DMS53 treated with DMSO at 0.1 percent for 48 hours (cell line): ENCODE results near the gene ACTRT2.

Experiments
- DNase-seq: peaks from one replicate; lab custom pipeline; 2025; ENCODE audit not compliant: unreplicated experiment; lab: John Stamatoyannopoulos, UW

Gene ACTRT2

GRCh38 chr1:3017440-3018050 lies 3.7 kb upstream of the ACTRT2 start:
- no peak for DNase-seq

GRCh38 chr1:3018051-3018471 lies 3.2 kb upstream of the ACTRT2 start:
- DNase-seq = no peak

- DNase-seq = no peak
Measured at GRCh38 chr1:3018576-3018975, 2.7 kb upstream of the ACTRT2 start.

DNA sequence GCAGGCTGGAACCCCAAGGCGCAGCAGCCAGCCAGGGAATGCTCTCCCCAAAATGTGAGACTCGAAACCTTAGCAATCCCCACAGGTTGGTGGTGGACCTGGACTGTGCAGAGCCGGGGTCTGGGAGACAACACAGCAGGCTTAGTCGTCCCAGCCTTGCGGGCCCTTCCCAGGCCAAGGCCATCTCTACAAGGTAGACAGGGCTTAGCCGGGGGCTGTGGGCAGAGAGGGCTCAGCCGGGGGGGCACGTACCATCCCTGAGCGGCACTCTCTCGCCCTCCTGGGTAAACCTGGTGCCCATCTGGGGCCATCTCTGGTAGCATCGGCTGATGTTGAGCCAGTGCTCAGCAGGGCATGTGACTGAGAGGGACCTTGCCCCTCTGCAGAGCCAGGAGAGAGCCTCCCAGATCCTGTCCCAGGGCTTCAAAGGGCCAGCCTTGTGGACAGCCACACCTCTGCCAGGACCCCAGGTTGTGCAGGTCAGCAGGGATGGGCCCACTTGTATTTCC lies 2.2 kb upstream of the ACTRT2 start:
- no peak for DNase-seq

- DNase-seq = no peak
Measured at GRCh38 chr1:3019516-3020051, 1.7 kb upstream of the ACTRT2 start.

- no peak for DNase-seq
Measured at GRCh38 chr1:3020263-3020909, 881 bp upstream of the ACTRT2 start.

- no peak for DNase-seq
Measured at GRCh38 chr1:3021801-3022401, 634 bp downstream of the ACTRT2 start.

- DNase-seq = no peak
Measured at GRCh38 chr1:3022511-3022973, 1.3 kb downstream of the ACTRT2 start.

- DNase-seq = no peak
Measured at GRCh38 chr1:3022976-3023375, 1.7 kb downstream of the ACTRT2 start.

- DNase-seq = no peak
Measured at GRCh38 chr1:3024019-3024418, 2.8 kb downstream of the ACTRT2 start.

DNA sequence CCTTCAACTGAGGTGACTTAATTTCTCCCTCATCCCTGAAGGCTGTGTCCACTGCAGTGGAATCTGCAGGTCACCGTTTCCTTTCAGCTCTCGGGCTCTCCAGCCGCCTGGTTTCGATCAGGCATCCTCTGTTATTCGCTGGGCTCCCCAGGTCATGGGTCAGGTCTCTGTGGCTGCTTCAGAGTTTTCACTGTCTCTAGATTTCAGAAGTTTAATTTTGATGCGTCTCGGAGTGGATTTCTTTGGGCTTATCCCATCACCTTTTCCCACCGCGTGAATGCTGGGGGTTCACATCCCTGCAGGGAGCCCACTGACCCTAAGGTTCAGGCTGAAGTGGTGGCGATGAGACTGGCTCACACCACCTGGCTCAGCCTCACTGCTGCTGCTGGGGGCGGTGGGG lies 3.3 kb downstream of the ACTRT2 start:
- DNase-seq = no peak

DNA sequence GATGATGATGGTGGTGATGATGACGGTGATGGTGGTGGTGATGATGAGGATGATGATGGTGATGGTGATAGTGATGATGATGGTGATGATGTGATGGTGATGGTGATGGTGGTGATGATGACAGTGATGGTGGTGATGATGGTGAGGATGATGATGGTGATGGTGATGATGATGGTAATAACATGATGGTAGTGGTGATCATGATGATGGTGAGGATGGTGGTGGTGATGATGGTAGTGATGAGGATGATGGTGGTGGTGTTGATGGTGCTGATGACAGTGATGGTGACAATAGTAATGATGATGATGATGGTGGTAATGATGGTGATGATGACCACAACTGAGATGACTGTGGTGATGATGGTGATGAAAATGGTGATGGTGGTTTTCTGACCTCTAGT lies 4.9 kb downstream of the ACTRT2 start:
- no peak for DNase-seq

GRCh38 chr1:3026581-3027391 lies 5.5 kb downstream of the ACTRT2 start:
- DNase-seq = no peak

- DNase-seq = no peak
Measured at GRCh38 chr1:3027611-3028371, 6.5 kb downstream of the ACTRT2 start.

DNA sequence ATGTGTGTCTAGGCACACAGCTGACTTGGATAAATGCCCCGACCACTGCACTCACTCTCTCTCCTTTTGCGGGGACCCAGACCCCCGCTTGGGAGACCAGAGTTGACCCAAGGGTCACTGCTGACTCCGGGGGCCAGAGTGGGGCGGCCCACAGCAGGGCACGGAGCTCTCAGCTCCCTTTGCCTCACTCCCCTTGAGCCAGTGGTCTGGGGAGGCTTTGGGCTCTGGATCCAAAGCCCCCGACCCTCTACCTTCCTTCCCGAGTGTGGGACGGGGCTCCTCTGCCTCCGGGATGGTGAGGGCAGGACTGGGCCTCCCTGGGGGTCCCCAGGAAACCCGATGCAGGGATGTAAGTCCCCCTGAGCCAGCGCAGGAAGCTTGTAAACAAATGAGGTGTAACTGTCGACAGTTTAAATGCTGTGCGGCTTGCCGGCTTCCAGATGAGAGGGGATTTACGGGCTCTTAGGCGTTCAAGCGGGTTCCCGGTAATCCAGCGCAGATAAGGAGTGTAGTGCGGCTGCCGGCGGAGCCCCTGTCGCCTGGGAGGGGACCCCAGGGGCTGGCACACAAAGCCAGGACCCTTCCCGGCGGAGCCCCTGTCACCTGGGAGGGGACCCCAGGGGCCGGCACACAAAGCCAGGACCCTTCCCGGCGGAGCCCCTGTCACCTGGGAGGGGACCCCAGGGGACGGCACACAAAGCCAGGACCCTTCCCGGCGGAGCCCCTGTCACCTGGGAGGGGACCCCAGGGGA lies 7.4 kb downstream of the ACTRT2 start:
- DNase-seq = no peak

DNA sequence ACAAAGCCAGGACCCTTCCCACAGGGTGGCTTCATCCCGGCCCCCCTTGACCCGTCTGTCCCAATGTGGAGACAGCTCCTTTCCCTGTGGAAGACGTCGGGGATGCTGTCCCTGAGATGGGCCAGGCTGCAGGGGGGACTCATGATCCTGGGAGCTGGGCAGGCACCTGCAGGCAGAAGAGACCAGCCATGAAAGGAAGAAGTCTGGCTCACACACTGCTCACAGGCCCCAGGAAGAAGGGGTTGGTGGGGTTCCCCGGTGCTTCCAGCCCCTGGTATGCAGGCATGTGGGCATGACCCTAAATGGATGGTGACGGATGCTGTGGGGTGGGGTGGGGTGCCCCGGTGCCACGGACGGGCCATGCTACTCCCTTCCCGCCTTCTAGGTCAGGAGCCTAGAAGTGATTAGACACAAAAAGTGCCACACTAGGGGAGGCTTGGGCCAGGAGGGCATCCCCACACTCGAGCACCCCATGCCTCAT lies 8.3 kb downstream of the ACTRT2 start:
- no peak for DNase-seq

- DNase-seq = no peak
Measured at GRCh38 chr1:3029991-3030662, 8.9 kb downstream of the ACTRT2 start.

- DNase-seq = no peak
Measured at GRCh38 chr1:3030663-3031381, 9.6 kb downstream of the ACTRT2 start.
